GM12875 (cell line): ENCODE data around the gene AFF2.

Experiments
- H3K4me3 ChIP-seq: one replicate; pipeline ENCODE4 v1.5.1; 2011; ENCODE audit warnings: low read depth, low read length, control low read depth
- TF ChIP-seq, protein P1 (sequence below): IDR thresholded peaks from 2 replicates; pipeline ENCODE4 v1.5.1; 2011; ENCODE audit warnings: low read depth, mild to moderate bottlenecking, control low read depth, inconsistent platforms, low read length, moderate library complexity, borderline replicate concordance; ENCODE audit not compliant: insufficient read depth

Gene AFF2

DNA sequence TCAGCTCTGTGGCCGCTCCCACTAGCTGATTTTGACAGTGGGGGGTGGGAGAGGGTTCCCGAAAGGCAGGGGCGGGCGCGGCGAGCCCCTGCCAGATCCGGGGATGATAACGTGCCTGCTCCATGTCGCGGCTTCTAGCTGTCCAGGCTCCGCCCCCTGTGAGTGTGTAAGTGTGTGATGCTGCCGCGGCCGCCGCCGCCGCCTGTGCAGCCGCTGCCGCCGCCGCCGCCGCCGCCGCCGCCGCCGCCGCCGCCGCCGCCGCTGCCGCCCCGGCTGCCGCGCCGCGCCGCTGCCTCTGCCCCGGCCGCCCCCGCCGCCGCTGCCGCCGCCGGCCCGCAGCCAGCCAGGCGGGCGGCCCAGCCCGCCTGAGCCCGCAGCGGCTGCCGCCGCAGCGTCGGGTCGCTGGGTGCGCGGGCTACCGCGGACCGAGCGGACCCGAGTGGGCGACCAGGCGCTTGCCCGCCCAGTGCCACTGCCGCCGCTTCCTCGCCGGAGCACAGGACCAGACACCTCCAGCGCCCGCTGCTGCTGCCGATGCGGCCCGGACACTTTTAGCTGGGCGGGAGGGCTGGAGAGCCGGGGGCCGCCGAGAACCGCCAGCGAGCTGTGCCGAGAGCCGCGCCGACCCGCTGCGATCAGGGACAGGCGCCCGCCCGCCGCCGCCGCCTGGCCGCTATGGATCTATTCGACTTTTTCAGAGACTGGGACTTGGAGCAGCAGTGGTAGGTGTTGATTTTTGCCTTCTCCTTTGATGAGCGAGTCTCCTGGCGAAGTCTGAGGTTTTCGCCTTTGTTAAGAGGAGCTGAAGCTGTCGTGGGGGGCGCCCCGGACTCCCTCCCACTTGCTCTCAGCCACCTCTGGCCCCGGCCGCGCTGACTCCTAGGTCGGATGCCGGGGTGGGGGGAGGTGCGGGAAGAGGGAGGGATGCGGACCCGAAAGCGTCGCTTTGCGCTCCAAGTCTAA lies at the start of gene AFF2:
TSS of gene AFF2 (plus strand) at position 195 of the 963 bp plus-strand sequence. CDS start at position 676, 481 bp downstream.
- no peak within 1 kb of the TSS for H3K4me3 ChIP-seq

DNA sequence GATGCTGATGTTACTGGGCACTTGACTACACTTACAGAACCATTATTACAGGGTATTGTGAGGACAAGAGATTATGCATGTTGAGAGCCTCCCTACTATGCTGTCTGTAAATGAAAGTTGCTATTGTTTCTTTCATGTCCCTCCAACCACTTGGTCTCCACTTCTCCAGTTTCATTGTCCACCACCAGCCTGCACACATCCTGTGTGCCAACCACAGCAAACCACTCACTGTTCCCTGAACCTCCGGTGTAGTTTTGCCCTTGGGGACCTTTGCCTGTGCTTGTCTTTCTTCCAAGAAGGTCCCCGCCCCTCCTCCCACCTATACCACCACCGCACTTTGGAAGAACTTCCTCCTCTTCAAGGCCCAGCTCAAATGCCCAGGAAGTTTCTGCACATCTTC lies 43.1 kb upstream of the AFF2 start:
- H3K4me3 ChIP-seq, result no peak overlapping the region
- TF ChIP-seq, protein P1, sequence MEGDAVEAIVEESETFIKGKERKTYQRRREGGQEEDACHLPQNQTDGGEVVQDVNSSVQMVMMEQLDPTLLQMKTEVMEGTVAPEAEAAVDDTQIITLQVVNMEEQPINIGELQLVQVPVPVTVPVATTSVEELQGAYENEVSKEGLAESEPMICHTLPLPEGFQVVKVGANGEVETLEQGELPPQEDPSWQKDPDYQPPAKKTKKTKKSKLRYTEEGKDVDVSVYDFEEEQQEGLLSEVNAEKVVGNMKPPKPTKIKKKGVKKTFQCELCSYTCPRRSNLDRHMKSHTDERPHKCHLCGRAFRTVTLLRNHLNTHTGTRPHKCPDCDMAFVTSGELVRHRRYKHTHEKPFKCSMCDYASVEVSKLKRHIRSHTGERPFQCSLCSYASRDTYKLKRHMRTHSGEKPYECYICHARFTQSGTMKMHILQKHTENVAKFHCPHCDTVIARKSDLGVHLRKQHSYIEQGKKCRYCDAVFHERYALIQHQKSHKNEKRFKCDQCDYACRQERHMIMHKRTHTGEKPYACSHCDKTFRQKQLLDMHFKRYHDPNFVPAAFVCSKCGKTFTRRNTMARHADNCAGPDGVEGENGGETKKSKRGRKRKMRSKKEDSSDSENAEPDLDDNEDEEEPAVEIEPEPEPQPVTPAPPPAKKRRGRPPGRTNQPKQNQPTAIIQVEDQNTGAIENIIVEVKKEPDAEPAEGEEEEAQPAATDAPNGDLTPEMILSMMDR, result no peak

More for the DNA sequence above, at the start of gene AFF2:
- TF ChIP-seq, protein P1, result no peak

DNA sequence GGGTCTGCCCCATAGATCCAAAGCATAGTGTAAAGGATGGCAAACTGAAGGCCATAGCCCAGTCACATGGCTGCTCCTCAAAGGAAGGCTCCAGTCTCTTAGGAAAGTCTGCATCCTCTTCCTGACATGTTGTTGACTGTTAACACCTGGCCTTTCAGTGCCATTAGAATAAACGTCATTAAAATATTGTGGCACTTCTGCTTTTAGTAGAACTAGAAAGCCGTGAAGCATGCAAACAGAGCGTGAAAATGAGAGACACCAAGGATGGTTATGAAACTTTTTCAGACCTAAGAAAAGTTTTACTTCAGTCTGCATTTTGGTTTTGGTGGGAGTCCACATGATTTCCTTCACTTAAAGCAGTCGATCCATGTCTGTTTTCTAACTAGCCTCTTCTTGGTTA lies 41.1 kb upstream of the AFF2 start:
- H3K4me3 ChIP-seq, result no peak overlapping the region
- TF ChIP-seq, protein P1, result no peak

DNA sequence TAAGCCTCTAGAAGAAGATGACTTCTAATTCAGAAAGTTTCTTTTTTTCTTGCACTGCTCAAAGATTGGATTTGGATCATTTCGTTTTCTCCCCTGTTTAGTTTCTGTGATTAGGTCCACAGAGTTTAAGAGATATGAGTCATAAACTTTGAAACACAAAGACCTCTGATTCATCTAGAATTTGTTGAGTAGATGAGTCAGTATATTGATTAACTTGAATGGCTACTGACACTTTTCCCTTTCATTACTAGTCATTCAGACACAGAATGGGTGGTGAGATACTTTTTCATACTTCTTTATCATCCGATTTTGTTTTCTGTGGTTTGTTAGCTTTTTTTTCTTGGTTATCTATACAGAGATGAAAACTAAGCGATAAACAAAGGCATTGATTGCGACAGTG lies 34.1 kb upstream of the AFF2 start:
- H3K4me3 ChIP-seq, result no peak overlapping the region

DNA sequence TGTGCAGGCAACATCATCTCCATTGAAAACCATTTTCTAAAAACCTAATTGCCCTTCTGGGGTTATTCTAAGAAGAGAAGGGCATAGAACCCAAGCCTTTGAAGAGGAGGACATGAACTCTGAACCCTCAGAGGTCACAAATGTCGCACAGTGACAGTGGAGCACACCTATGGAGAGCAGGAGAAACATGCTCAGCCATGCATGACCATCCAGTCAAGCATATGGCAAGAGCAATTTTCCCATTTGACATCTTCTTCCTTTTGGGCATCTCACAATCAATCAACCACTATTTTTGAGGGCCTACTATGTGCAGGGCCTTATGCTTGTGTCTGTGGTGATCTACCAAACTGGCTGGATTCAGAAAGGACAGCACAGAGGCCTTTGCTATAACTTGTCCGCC lies 30.1 kb upstream of the AFF2 start:
- H3K4me3 ChIP-seq, result no peak overlapping the region
- TF ChIP-seq, protein P1, result no peak

More for the DNA sequence above, 34.1 kb upstream of the AFF2 start:
- TF ChIP-seq, protein P1, result no peak

DNA sequence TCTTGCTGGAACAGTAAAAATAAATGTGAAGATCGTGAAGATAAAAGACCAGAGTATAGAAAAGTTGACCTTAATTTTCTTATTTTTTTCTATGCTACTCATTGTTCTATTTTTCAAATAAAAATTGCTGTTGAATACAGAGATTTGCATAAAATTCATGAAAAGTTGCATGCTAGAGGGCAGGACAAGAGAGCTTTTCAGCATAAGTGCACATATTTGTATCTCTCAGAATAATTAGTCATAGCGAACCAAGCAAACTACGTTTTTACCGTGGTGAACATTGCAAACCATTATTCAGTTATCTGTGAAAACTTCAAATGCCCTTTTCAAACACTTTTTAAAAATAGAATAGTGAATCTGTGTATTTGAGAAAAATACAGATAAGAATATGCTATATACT lies 26.4 kb upstream of the AFF2 start:
- no peak overlapping the region for H3K4me3 ChIP-seq
- TF ChIP-seq, protein P1, result no peak

DNA sequence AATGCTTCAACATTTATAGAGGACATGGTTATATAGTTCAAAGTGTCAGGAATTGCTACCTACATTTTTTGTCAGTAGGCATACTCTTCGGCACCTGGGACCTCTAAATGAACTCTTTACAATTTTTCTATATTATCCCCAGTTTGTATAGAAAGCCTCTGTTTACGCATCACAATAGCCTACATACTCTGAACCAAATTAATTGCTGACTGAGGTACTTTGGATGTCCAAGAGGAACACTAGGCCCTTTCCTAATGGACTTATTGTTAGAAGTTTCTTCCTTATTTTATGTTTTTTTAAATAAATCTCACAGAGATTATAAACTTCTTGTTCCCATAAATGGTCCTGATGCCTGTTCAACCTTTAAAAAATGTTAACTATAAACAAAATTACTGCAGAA lies 8.4 kb upstream of the AFF2 start:
- no peak overlapping the region for H3K4me3 ChIP-seq
- TF ChIP-seq, protein P1, result no peak
